GM12872 (cell line): ENCODE results near the gene SORCS2.

Source experiments
- CTCF ChIP-seq: IDR thresholded peaks from 3 replicates; pipeline ENCODE4 v1.5.1; 2011; ENCODE audit warnings: low read depth, mild to moderate bottlenecking, low read length, moderate library complexity; ENCODE audit not compliant: insufficient read depth

SORCS2 gene

GRCh38 chr4:7737268-7737645 is 544.9 kb downstream of the SORCS2 start:
- no peak for TF ChIP-seq CTCF

- TF ChIP-seq CTCF: no peak
Observed at GRCh38 chr4:7737752-7738457, 545.6 kb downstream of the SORCS2 start.

- no peak for TF ChIP-seq CTCF
Observed at GRCh38 chr4:7738458-7739076, 546.2 kb downstream of the SORCS2 start.

GRCh38 chr4:7739077-7739917 is 547.0 kb downstream of the SORCS2 start:
- TF ChIP-seq CTCF: no peak

- no peak for TF ChIP-seq CTCF
Observed at GRCh38 chr4:7739918-7740865, 547.9 kb downstream of the SORCS2 start.

- no peak for TF ChIP-seq CTCF
Observed at GRCh38 chr4:7740866-7741525, 548.7 kb downstream of the SORCS2 start.
